GM12891 (cell line): Measurements from ENCODE around the gene NUP50.

Experiments used
- DNase-seq: peaks from one replicate; pipeline ENCODE4 v3.0.0; 2011; ENCODE audit warnings: low spot score; ENCODE audit not compliant: insufficient read length
- FAIRE-seq: peaks from 2 replicates; lab custom pipeline; 2011; peaks lifted over from hg19 to GRCh38; lab: Jason Lieb, UNC
- PAX5 ChIP-seq: IDR thresholded peaks from 2 replicates; pipeline ENCODE4 v1.6.1; 2011; ENCODE audit warnings: low read length, moderate library complexity, mild to moderate bottlenecking; ENCODE audit not compliant: insufficient read depth, severe bottlenecking
- POLR2A ChIP-seq: IDR thresholded peaks from 2 replicates; pipeline ENCODE4 v1.6.1; 2011; ENCODE audit warnings: low read depth, low read length, control low read depth
- POLR2AphosphoS5 ChIP-seq: IDR thresholded peaks from 2 replicates; pipeline ENCODE4 v1.6.1; 2011; ENCODE audit warnings: low read depth, low read length, control low read depth
- POU2F2 ChIP-seq: IDR thresholded peaks from 2 replicates; pipeline ENCODE4 v1.6.1; 2011; ENCODE audit warnings: low read depth, mild to moderate bottlenecking, control low read depth, low read length, moderate library complexity
- SPI1 ChIP-seq: IDR thresholded peaks from 2 replicates; pipeline ENCODE4 v1.6.1; 2011; ENCODE audit warnings: low read depth, low read length, control low read depth
- TAF1 ChIP-seq: IDR thresholded peaks from 2 replicates; pipeline ENCODE4 v1.6.1; 2011; ENCODE audit warnings: low read depth, low read length, control low read depth

Gene NUP50

DNA sequence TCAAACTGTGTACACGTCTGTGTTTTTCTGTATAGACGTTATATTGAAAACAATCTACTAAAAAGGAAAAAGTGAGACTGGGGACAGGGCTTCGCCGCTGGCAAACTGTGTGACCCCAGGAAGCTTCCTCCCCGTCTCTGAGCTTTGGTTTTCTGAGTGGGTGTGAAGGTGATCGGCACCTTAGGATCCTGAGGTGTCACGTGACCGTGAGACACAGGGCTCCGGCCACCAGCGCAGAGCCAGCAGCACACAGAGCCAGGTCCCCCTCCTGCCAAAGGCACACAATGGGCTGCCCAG lies 44.9 kb downstream of the NUP50 start:
- FAIRE-seq (no peak), DNase-seq (no peak)
- no peak for TF ChIP-seq TAF1
- no peak for TF ChIP-seq SPI1
- TF ChIP-seq PAX5, result no peak
- TF ChIP-seq POU2F2, result no peak
- no peak for TF ChIP-seq POLR2A
- TF ChIP-seq POLR2AphosphoS5, result no peak

DNA sequence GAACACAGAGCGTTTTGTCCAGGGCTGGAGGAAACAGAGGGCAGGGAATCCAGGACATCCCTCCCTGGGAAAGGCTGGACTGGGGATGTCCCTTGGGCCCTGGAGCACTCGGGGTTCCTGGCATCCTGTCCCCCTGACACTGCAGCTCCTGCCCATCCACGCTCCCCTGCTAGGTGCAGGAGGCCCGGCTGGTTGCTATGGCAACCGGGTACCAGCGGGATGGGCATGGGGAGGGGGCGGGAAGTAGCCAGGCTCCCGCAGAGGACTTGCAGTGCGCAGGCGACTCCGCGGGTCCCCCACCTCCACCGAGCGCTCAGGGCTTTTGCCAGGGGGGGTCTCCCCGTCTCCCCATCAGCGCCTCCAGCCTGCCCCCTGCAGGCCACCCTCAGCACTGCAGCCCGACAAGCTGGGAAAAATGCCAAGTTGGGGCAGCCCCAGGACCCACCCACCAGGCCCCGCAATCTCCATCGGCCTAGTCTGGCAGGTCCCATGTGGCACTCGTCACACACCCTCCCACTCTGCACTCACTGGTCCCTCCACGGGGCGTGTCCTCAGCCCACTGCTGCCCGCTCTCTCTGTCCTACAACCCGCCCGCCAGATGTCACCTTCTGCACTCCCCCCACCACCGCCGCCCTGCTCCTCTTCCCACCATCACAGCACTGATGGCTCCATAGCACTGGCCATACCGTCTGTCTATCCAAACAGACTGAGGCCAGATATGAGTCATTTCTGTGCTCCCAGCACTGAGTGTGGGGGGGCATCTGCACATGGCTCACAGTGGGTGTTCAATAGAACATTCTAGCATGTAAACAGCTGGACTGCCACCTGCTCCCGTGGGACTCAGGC lies 45.5 kb downstream of the NUP50 start:
- FAIRE-seq, result no peak
- no peak for DNase-seq

DNA sequence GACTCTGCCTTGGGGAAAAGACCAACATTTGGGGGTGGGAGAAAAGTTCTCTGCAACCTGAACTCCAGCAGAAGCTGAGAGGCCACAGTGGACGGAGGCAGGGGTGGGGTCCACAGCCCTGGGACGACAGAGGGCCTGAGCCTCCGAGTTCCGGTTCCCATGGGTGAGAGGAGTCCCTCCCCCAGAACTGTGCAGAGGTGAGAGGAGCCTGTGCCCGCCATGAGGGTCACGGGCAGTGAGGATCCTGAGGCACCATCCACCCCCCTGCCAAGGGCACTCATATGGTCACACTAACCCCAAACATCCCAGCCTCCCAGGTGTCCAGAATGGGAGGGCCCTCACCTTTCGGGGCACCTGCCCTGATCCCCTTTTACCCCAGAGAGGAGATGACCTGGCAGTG lies 46.4 kb downstream of the NUP50 start:
- FAIRE-seq, result no peak
- no peak for DNase-seq
- TF ChIP-seq POLR2AphosphoS5, result no peak

More for the DNA sequence above, 45.5 kb downstream of the NUP50 start:
- no peak for TF ChIP-seq TAF1
- TF ChIP-seq PAX5, result no peak
- TF ChIP-seq POLR2AphosphoS5, result no peak
- TF ChIP-seq SPI1, result no peak
- TF ChIP-seq POU2F2, result no peak
- TF ChIP-seq POLR2A, result no peak

DNA sequence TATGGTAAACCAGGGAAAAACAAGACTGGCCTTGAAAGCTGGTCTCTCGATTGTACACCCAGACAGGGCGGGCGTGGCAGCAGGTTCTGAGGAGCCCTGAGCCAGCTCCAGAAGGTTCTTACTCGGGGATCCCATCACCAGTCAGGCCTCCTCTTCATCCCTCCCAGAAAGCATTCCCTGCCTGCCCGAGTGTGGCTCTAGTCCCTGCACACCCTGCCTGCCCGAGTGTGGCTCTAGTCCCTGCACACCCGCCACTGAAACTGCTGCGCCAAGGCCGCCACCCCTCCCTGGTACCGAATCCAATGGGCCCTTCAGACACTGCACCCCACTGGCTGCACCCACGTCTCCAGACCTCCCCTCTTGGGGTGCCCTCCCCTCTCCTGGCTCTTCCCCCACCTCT lies 46.9 kb downstream of the NUP50 start:
- DNase-seq, result no peak
- no peak for FAIRE-seq
- TF ChIP-seq POLR2A (no peak), POLR2AphosphoS5 (no peak), PAX5 (no peak), POU2F2 (no peak), SPI1 (no peak), TAF1 (no peak)

DNA sequence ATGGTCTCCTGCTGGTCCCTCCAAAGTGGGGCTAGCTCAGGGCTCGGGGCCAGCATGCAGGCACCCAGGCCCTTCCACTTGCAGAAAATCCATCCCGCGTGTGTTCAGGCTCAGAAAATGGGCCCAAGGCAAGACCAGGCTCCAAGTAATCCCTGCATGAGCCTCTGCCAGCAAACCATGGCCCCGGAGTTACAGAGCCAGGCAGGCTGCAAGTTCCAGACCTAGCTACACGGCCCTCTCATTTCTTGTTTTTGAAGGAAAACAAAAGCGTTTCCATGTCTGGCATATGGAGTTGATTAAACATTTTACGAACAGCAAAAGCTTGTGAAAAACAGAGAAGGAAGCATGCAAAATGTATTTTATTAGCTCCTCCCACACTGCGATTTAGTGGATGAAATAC lies 47.3 kb downstream of the NUP50 start:
- DNase-seq (no peak), FAIRE-seq (no peak)
- TF ChIP-seq POLR2A, result no peak
- TF ChIP-seq PAX5, result no peak
- no peak for TF ChIP-seq POU2F2
- TF ChIP-seq TAF1, result no peak
- no peak for TF ChIP-seq POLR2AphosphoS5
- no peak for TF ChIP-seq SPI1

DNA sequence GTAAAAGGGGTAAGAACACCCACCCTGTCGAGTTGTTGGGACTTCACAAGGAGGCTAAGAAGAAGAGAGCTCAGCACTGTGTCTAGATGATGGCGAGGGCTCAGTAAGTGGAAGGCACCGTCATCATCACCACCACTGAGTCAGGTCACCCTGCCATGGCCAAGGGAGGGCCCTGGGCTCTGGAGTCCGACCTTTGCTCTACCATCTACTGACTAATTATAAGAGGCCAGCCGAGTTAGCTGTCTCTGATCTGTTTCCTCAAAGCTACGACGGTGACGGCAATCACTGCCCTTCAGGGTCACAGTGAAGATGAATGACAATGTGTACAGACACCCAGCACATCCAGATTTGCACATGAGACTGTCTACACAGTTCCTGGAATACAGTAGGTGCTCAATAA lies 47.7 kb downstream of the NUP50 start:
- DNase-seq (no peak), FAIRE-seq (no peak)
- no peak for TF ChIP-seq SPI1
- TF ChIP-seq TAF1, result no peak
- TF ChIP-seq PAX5, result no peak
- TF ChIP-seq POLR2A, result no peak
- no peak for TF ChIP-seq POU2F2
- TF ChIP-seq POLR2AphosphoS5, result no peak

DNA sequence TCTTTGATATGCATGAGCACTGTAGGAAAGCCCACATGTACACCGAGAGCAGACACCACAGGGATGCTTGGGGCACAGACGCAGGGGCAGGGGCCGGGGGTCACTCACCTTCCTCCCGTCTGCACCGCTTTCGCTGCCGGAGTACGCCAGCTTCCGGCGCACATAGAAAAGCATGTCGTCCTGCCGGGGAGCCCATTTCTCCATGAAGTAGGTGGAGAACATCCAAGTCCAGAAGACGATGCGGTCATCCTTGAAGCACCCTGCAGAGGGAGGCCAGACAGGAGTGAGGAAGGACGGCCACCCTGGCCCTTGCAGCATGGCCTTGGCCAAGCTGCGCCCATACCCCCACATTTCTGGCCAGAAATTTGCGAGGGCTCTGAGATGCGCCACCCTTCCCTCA lies 48.1 kb downstream of the NUP50 start:
- no peak for TF ChIP-seq POLR2A
- no peak for TF ChIP-seq POLR2AphosphoS5
- TF ChIP-seq SPI1, result no peak
- TF ChIP-seq TAF1, result no peak
- no peak for TF ChIP-seq POU2F2
- no peak for FAIRE-seq
- no peak for DNase-seq

DNA sequence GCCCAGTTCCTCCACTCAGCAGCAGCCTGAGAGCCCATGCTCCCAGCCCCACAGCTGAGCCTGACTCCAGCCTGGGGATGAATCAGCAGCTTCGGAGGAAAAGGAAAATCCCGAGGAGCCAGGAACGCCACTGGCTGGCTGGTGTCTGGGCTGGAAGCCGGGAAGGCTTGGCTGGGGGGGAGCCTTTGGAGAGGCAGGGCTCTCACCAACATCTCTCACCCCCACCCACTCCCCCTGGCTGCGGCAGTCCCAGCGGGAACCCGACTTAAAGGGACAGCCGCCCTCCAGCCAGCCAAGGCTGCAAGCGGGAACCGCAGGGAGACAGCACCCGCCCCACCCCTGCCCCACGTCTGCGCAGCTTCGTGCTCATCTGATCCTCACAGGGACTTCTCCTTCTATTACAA lies 48.6 kb downstream of the NUP50 start:
- no peak for TF ChIP-seq SPI1
- TF ChIP-seq TAF1, result no peak
- no peak for TF ChIP-seq POU2F2
- TF ChIP-seq POLR2A, result no peak
- TF ChIP-seq POLR2AphosphoS5, result no peak
- TF ChIP-seq PAX5, result no peak
- DNase-seq (no peak), FAIRE-seq (no peak)

DNA sequence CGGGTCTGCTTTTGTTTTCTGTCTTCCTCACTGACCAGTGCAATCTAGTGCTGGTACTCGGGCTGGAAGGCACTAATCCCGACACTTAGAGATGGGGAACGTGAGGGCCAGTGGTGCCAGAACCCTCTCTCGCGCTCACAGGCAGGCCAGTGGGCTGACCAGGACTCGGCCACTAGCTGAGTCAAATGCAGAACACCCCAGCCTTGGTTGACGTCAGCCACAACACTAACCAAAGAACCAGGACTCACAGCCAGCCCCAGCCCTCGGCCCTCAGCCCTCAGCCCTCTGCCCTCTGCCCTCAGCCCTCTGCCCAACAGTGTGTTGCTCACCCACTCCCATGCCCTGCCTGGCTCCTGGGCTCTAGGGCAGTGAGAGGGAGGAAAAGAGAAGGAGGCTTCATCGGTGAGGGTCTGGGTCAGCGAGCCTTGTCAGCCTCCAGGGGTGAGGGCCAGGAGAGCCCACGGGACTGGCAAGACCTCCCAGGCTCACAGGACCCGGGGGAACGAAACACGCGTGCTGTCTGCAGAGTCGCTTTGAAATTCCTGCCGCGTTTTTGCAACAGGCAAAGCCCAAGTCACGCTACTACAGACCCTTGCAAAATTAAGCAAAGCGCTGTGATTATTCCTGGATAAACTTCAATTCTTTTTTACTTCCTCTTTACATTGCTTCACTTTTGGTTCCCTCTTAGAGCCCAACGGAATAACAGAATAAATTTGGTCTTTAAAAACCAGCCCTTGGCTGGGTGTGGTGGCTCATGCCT lies 49.4 kb downstream of the NUP50 start:
- no peak for FAIRE-seq
- no peak for DNase-seq
- no peak for TF ChIP-seq POLR2AphosphoS5
- TF ChIP-seq SPI1, result no peak
- TF ChIP-seq TAF1, result no peak
- TF ChIP-seq PAX5, result no peak
- TF ChIP-seq POLR2A, result no peak
- no peak for TF ChIP-seq POU2F2
